MCF 10A (cell line): ENCODE measurements around the gene C1orf50. TPM values are rescaled to one million over a fixed set of nuclear protein-coding genes. Genes with fewer than 3 reads are reported as not detected.
A peak's percentile ranks its signal among the peaks of the same experiment; 100 is the strongest.
"Not testable (repeated sequence)": the region's sequence is repeated elsewhere in the genome, so short reads cannot be mapped to it uniquely, and the experiment has no call there.

Experiments used
- BruUV-seq: library from RNA; stranded (reverse); fragments of 400-500 nt; replicated peaks from 2 replicates; lab custom pipeline; 2021; lab: Mats Ljungman, UMichigan
- CTCF ChIA-PET: fragments of 300-600 bp; sonication (Branson Sonifier 250); formaldehyde crosslinking; extraction: SDS; loops from one replicate; lab custom pipeline; 2021; ENCODE audit warnings: antibody characterized with exemption, inconsistent platforms; lab: Yijun Ruan, JAX
- POLR2A ChIA-PET: fragments of 300-600, 350-650 bp; sonication (Branson Sonifier 250); formaldehyde crosslinking; extraction: SDS; loops from one replicate; lab custom pipeline; 2020; ENCODE audit warnings: antibody characterized with exemption, inconsistent platforms; lab: Yijun Ruan, JAX
- DNase-seq: peaks from one replicate; pipeline ENCODE4 v3.0.0-alpha.2; 2018; ENCODE audit not compliant: unreplicated experiment
- H3K27ac Mint-ChIP-seq: one replicate; pipeline ENCODE4 v1.8.0; 2022; ENCODE audit warnings: mild to moderate bottlenecking, low read depth, mixed read lengths; ENCODE audit not compliant: unreplicated experiment
- H3K27me3 Mint-ChIP-seq: one replicate; pipeline ENCODE4 v1.8.0; 2022; ENCODE audit warnings: mixed read lengths; ENCODE audit not compliant: insufficient read depth, unreplicated experiment
- H3K36me3 Mint-ChIP-seq: one replicate; pipeline ENCODE4 v1.8.0; 2022; ENCODE audit warnings: mild to moderate bottlenecking, moderate library complexity, mixed read lengths; ENCODE audit not compliant: insufficient read depth, unreplicated experiment
- H3K4me1 Mint-ChIP-seq: one replicate; pipeline ENCODE4 v1.8.0; 2022; ENCODE audit warnings: mixed read lengths; ENCODE audit not compliant: insufficient read depth, unreplicated experiment
- H3K4me3 Mint-ChIP-seq: one replicate; pipeline ENCODE4 v1.8.0; 2022; ENCODE audit warnings: mild to moderate bottlenecking, moderate library complexity, mixed read lengths; ENCODE audit not compliant: unreplicated experiment
- H3K9me3 Mint-ChIP-seq: one replicate; pipeline ENCODE4 v1.8.0; 2022; ENCODE audit warnings: mixed read lengths; ENCODE audit not compliant: unreplicated experiment
- CTCF ChIP-seq: fragments of 200-600 bp; IDR thresholded peaks from one replicate; pipeline ENCODE4 v1.8.0; 2022; ENCODE audit warnings: antibody characterized with exemption, mild to moderate bottlenecking; ENCODE audit not compliant: unreplicated experiment
- intact Hi-C: fragments of 100-400 bp; cut with micrococcal nuclease; formaldehyde crosslinking; loops from 2 replicates; pipeline ENCODE4 v1.14.1; 2022
- total RNA-seq: library from RNA; stranded (reverse); gene quantifications from 2 replicates; pipeline ENCODE4 v1.2.3, GENCODE V29; 2022

C1orf50 gene
- total RNA-seq, 1 experiment from 2014 or later: 11.7 TPM

DNA sequence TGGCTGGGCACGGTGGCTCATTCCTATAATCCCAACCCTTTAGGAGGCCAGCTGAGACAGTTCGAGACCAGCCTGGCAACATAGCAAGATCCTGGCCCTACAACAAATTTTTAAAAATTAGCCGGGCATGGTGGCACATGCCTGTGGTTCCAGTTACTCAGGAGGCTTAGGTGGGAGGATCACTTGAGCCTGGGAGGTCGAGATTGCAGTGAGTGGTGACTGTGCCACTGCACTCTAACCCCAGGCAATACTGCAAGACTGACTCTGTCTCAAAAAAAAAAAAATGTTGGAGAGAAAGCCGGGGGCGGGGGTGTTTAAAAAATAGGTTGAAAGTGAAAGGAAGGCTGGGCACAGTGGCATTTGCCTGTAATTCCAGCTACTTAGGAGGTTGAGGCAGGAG is 43.5 kb upstream of the C1orf50 start:
- Mint-ChIP-seq H3K9me3 (no peaks in the 10 kb centered on the region), H3K27ac (no peak overlapping the region), H3K27me3 (no peaks in the 10 kb centered on the region), H3K36me3 (peaks cover 11% of the 10 kb centered on the region), H3K4me3 (no peak overlapping the region), H3K4me1 (peaks cover 9% of the 10 kb centered on the region)
- CTCF ChIA-PET: no interaction called here
- peak; percentile 21 for DNase-seq
- POLR2A ChIA-PET: interaction anchor here (0.7 kb wide), 1 partner anchor 42 kb away, joined by 7 read pairs; no protein-coding TSS in a partner anchor
- BruUV-seq: no TSS peak
- TF ChIP-seq CTCF: no peak
- intact Hi-C loops: loop anchor here (10.0 kb wide), 1 partner anchor 379 kb away; no protein-coding TSS in a partner anchor

DNA sequence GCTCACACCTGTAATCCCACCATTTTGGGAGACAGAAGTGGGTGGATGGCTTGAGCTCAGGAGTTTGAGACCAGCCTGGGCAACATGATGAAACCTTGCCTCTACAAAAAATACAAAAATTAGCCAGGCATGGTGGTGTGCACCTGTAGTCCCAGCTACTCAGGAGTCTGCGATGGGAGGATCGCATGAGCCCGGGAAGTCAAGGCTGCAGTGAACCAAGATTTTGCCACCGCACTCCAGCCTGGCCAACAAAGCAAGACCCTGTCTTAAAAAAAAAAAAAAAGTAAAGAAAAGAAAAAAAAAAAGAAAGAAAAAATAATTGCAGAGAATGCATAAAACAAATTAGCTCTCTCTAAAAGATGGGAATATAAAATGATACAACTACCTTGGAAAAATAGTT is 41.2 kb upstream of the C1orf50 start:
- not testable (repeated sequence) for H3K4me3 Mint-ChIP-seq, H3K27me3 Mint-ChIP-seq, DNase-seq, H3K36me3 Mint-ChIP-seq, H3K27ac Mint-ChIP-seq, H3K4me1 Mint-ChIP-seq, H3K9me3 Mint-ChIP-seq, BruUV-seq
- ChIA-PET POLR2A (interaction anchor here (0.7 kb wide), 1 partner anchor 9 kb away, joined by 4 read pairs; no protein-coding TSS in a partner anchor), CTCF (interaction anchor here (0.6 to 0.7 kb wide), 2 partner anchors 17 to 148 kb away, joined by 3 read pairs; no protein-coding TSS in a partner anchor)
- intact Hi-C loops: loop anchor here (10.0 kb wide), 1 partner anchor 381 kb away; no protein-coding TSS in a partner anchor

GRCh38 chr1:42730002-42730401 is 37.0 kb upstream of the C1orf50 start:
- no peak for DNase-seq
- Mint-ChIP-seq H3K9me3 (no peaks in the 10 kb centered on the region), H3K27ac (no peak overlapping the region), H3K27me3 (no peaks in the 10 kb centered on the region), H3K4me3 (no peak overlapping the region), H3K4me1 (no peaks in the 10 kb centered on the region), H3K36me3 (no peaks in the 10 kb centered on the region)
- BruUV-seq: no TSS peak
- no peak for TF ChIP-seq CTCF
- CTCF ChIA-PET: interaction anchor here (0.6 to 1.3 kb wide), 5 partner anchors 13 to 1032 kb away, joined by 4 to 5 read pairs (median 4); partner anchors contain the start of gene P3H1
- POLR2A ChIA-PET: interaction anchor here (0.5 to 1.4 kb wide), 3 partner anchors 10 to 141 kb away, joined by 3 to 5 read pairs (median 5); partner anchors contain the start of gene CLDN19
- intact Hi-C loops: loop anchor here (10.0 kb wide), 1 partner anchor 585 kb away; no protein-coding TSS in a partner anchor

- peak; percentile 62 for DNase-seq
- Mint-ChIP-seq H3K4me3 (no peak overlapping the region), H3K36me3 (no peaks in the 10 kb centered on the region), H3K4me1 (no peaks in the 10 kb centered on the region), H3K27ac (no peak overlapping the region), H3K27me3 (no peaks in the 10 kb centered on the region), H3K9me3 (no peaks in the 10 kb centered on the region)
- POLR2A ChIA-PET: interaction anchor here (0.6 to 1.8 kb wide), 4 partner anchors 9 to 49 kb away, joined by 3 to 5 read pairs (median 4); partner anchors contain the start of genes CLDN19 and YBX1
- CTCF ChIA-PET: interaction anchor here (0.7 to 1.3 kb wide), 3 partner anchors 12 to 645 kb away, joined by 3 to 5 read pairs (median 4); partner anchors contain the start of gene P3H1
- no TSS peak for BruUV-seq
- peak; percentile 45 for TF ChIP-seq CTCF
- intact Hi-C loops: loop anchor here (1.0 to 10.0 kb wide), 2 partner anchors 153 to 586 kb away; no protein-coding TSS in a partner anchor
Observed at GRCh38 chr1:42730988-42731387, 36.1 kb upstream of the C1orf50 start.
